ENCODE measurements around the gene PIGL.

GRCh38 chr17:16197276-16197675 lies 19.7 kb upstream of the PIGL start:
- TF ChIP-seq GATA2 (IDR thresholded peaks at IDR 0.05; ENCODE audit: low read depth, low read length) (no peak), GATA3 (IDR thresholded peaks at IDR 0.05; ENCODE audit: low read depth, low read length) (no peak)
